Trophoblast cell (in vitro differentiated cells and primary cell): ENCODE measurements around the gene ALK.

ENCODE experiments used
- DNase-seq, 2 donors: peaks; one replicate each; pipeline ENCODE4 v3.0.0-alpha.2; 2016
- H2AFZ ChIP-seq: 2 replicates; pipeline ENCODE4 v1.6.1; 2013; ENCODE audit warnings: low read length, moderate library complexity, mild to moderate bottlenecking; ENCODE audit not compliant: insufficient read depth, poor library complexity
- H2AK5ac ChIP-seq: 2 replicates; pipeline ENCODE4 v1.6.1; 2013; ENCODE audit warnings: mild to moderate bottlenecking, low read length
- H2BK120ac ChIP-seq: 2 replicates; pipeline ENCODE4 v1.6.1; 2013; ENCODE audit warnings: low read length, mild to moderate bottlenecking, moderate library complexity; ENCODE audit not compliant: insufficient read depth, poor library complexity
- H2BK12ac ChIP-seq: 2 replicates; pipeline ENCODE4 v1.6.1; 2013; ENCODE audit warnings: mild to moderate bottlenecking, low read length, moderate library complexity
- H2BK5ac ChIP-seq: 2 replicates; pipeline ENCODE4 v1.6.1; 2013; ENCODE audit warnings: low read length, low read depth, moderate library complexity, mild to moderate bottlenecking; ENCODE audit not compliant: poor library complexity
- H3K14ac ChIP-seq: 2 replicates; pipeline ENCODE4 v1.6.1; 2013; ENCODE audit warnings: mild to moderate bottlenecking, low read length
- H3K18ac ChIP-seq: 2 replicates; pipeline ENCODE4 v1.6.1; 2013; ENCODE audit warnings: mild to moderate bottlenecking, low read length
- H3K23ac ChIP-seq: 2 replicates; pipeline ENCODE4 v1.6.1; 2013; ENCODE audit warnings: low read length
- H3K27ac ChIP-seq: 2 replicates; pipeline ENCODE4 v1.5.1; 2013; ENCODE audit warnings: low read depth, mild to moderate bottlenecking, inconsistent platforms, low read length, moderate library complexity
- H3K27me3 ChIP-seq: 2 replicates; pipeline ENCODE4 v1.6.1; 2013; ENCODE audit warnings: inconsistent platforms, mild to moderate bottlenecking, low read length, moderate library complexity; ENCODE audit not compliant: insufficient read depth
- H3K36me3 ChIP-seq, 2 experiments: 1 replicate in 1 of 2; 2 replicates in 1 of 2; pipeline ENCODE4 v1.6.1; 2013; ENCODE audit warnings: low read length in 2 of 2, mild to moderate bottlenecking in 2 of 2, moderate library complexity in 1 of 2; ENCODE audit not compliant: insufficient read depth in 2 of 2, control insufficient read depth in 1 of 2
- H3K4ac ChIP-seq: 2 replicates; pipeline ENCODE4 v1.6.1; 2013; ENCODE audit warnings: low read depth, mild to moderate bottlenecking, low read length, moderate library complexity
- H3K4me1 ChIP-seq, 2 experiments: 1 replicate in 1 of 2; 2 replicates in 1 of 2; pipeline ENCODE4 v1.6.1; 2013; ENCODE audit warnings: low read length in 2 of 2, mild to moderate bottlenecking in 2 of 2, moderate library complexity in 1 of 2; ENCODE audit not compliant: insufficient read depth in 2 of 2, control insufficient read depth in 1 of 2
- H3K4me2 ChIP-seq: 2 replicates; pipeline ENCODE4 v1.6.1; 2013; ENCODE audit warnings: inconsistent platforms, mild to moderate bottlenecking, low read length, moderate library complexity
- H3K4me3 ChIP-seq: 2 replicates; pipeline ENCODE4 v1.5.1; 2013; ENCODE audit warnings: mild to moderate bottlenecking, low read depth, low read length, inconsistent platforms
- H3K79me1 ChIP-seq: one replicate; pipeline ENCODE4 v1.6.1; 2013; ENCODE audit warnings: low read length
- H3K79me2 ChIP-seq: 2 replicates; pipeline ENCODE4 v1.6.1; 2013; ENCODE audit warnings: low read length, mild to moderate bottlenecking; ENCODE audit not compliant: control insufficient read depth, insufficient read depth, poor library complexity
- H3K9ac ChIP-seq: 2 replicates; pipeline ENCODE4 v1.6.1; 2013; ENCODE audit warnings: mild to moderate bottlenecking, low read length
- H3K9me3 ChIP-seq: 2 replicates; pipeline ENCODE4 v1.6.1; 2013; ENCODE audit warnings: low read depth, mild to moderate bottlenecking, control low read depth, inconsistent platforms, low read length; ENCODE audit not compliant: insufficient read depth
- H4K12ac ChIP-seq: 2 replicates; pipeline ENCODE4 v1.6.1; 2013; ENCODE audit warnings: low read depth, mild to moderate bottlenecking, low read length, moderate library complexity
- H4K8ac ChIP-seq: 2 replicates; pipeline ENCODE4 v1.6.1; 2013; ENCODE audit warnings: low read depth, mild to moderate bottlenecking, low read length, moderate library complexity
- H4K91ac ChIP-seq: one replicate; pipeline ENCODE4 v1.6.1; 2013; ENCODE audit warnings: low read depth, mild to moderate bottlenecking, low read length, moderate library complexity
- WGBS: extraction: QIAGEN DNeasy Blood & Tissue Kit; methylation state at CpG from one replicate; pipeline ENCODE4 v1.1.7; 2013; ENCODE audit warnings: missing lambda C conversion rate; ENCODE audit not compliant: insufficient read length, insufficient coverage; ENCODE audit errors: extremely low coverage; 5-methylcytosine and 5-hydroxymethylcytosine counted together

The ALK gene

GRCh38 chr2:29688429-29688828 lies 233.0 kb downstream of the ALK start:
- no peaks in the 10 kb centered on the region for H3K36me3 ChIP-seq
- H4K8ac ChIP-seq: no peak overlapping the region
- no peak overlapping the region for H3K27ac ChIP-seq
- H3K4me1 ChIP-seq: no peaks in the 10 kb centered on the region
- no peak overlapping the region for H3K9ac ChIP-seq
- no peak overlapping the region for H3K14ac ChIP-seq
- H2AFZ ChIP-seq: no peak overlapping the region
- H3K4me2 ChIP-seq: no peak overlapping the region
- no peak overlapping the region for H3K4ac ChIP-seq
- no CpG with 5 or more reads among the region's 2 CpGs for WGBS
- peaks cover 2% of the 10 kb centered on the region for H3K9me3 ChIP-seq
- no peak for DNase-seq
- H4K12ac ChIP-seq: no peak overlapping the region
- no peak overlapping the region for H2BK5ac ChIP-seq
- no peaks in the 10 kb centered on the region for H3K79me1 ChIP-seq
- no peaks in the 10 kb centered on the region for H3K27me3 ChIP-seq
- no peak overlapping the region for H3K23ac ChIP-seq
- no peak overlapping the region for H2AK5ac ChIP-seq
- H3K79me2 ChIP-seq: no peaks in the 10 kb centered on the region
- no peak overlapping the region for H3K18ac ChIP-seq
- H2BK120ac ChIP-seq: no peak overlapping the region
- no peak overlapping the region for H2BK12ac ChIP-seq
- H4K91ac ChIP-seq: no peak overlapping the region
- no peak overlapping the region for H3K4me3 ChIP-seq

DNA sequence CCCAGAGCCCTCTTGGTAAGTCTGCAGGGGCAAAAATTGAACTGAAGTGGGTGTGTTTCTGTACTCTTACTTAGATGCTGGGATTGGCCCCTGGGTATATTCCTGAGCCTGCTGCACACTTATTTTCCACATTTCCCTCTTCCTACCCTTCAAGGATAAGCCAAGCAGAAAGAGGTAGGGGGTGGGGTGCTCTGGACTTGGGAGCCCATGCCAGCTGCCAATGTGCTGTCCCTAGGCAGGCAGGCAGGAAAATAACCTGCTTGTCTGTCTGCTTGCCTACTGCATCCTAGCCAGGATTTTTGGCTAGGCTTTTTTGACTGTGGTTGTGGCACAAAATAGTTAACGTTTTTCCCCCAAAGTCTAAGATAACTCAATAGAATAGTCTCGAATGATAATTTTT lies 234.3 kb downstream of the ALK start:
- Histone ChIP-seq H3K23ac (no peak overlapping the region), H3K9me3 (no peaks in the 10 kb centered on the region), H2BK12ac (no peak overlapping the region), H4K8ac (no peak overlapping the region), H2BK5ac (no peak overlapping the region), H3K4me1 (no peaks in the 10 kb centered on the region), H3K27ac (no peak overlapping the region), H4K12ac (no peak overlapping the region), H3K27me3 (no peaks in the 10 kb centered on the region), H3K4me3 (no peak overlapping the region), H3K36me3 (no peaks in the 10 kb centered on the region), H3K14ac (no peak overlapping the region), H2AK5ac (no peak overlapping the region), H3K18ac (no peak overlapping the region), H3K4me2 (no peak overlapping the region), H2AFZ (no peak overlapping the region), H3K79me2 (no peaks in the 10 kb centered on the region), H3K4ac (no peak overlapping the region), H3K79me1 (no peaks in the 10 kb centered on the region), H3K9ac (no peak overlapping the region), H2BK120ac (no peak overlapping the region), H4K91ac (no peak overlapping the region)
- WGBS: no CpG with 5 or more reads among the region's 2 CpGs
- DNase-seq: no peak

- no peak overlapping the region for H3K18ac ChIP-seq
- no peak for DNase-seq
- no peaks in the 10 kb centered on the region for H3K27me3 ChIP-seq
- H4K91ac ChIP-seq: no peak overlapping the region
- no peak overlapping the region for H3K9ac ChIP-seq
- H3K79me1 ChIP-seq: no peaks in the 10 kb centered on the region
- no peak overlapping the region for H3K27ac ChIP-seq
- H3K4me1 ChIP-seq: no peaks in the 10 kb centered on the region
- H2AFZ ChIP-seq: no peak overlapping the region
- no peak overlapping the region for H3K14ac ChIP-seq
- no peak overlapping the region for H3K23ac ChIP-seq
- H4K8ac ChIP-seq: no peak overlapping the region
- H3K9me3 ChIP-seq: no peaks in the 10 kb centered on the region
- no peaks in the 10 kb centered on the region for H3K36me3 ChIP-seq
- no peak overlapping the region for H2BK120ac ChIP-seq
- H4K12ac ChIP-seq: no peak overlapping the region
- no peaks in the 10 kb centered on the region for H3K79me2 ChIP-seq
- H2BK5ac ChIP-seq: no peak overlapping the region
- H3K4me2 ChIP-seq: no peak overlapping the region
- H2BK12ac ChIP-seq: no peak overlapping the region
- no peak overlapping the region for H3K4me3 ChIP-seq
- H2AK5ac ChIP-seq: no peak overlapping the region
- no peak overlapping the region for H3K4ac ChIP-seq
These were observed 244.4 kb downstream of the ALK start for GRCh38 chr2:29676886-29677453.

DNA sequence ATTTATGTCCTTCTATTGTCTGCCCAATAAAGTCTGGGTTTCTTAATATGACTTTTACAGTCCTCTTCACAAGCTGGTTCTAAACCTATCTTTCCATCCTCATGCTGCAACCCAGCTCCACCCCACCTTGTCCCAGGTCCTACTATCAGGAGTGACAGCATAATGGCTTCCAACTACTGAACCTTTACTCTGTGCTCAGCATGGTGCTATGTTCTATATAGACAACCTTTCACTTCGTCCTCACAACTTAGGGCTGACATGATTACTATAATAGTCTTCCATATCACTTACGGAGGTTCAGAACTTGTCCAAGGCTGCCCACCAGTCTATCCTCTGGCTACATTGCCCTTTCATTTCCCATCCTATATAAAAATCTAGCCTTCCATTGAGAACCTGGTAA lies 256.8 kb downstream of the ALK start:
- Histone ChIP-seq H2BK5ac (no peak overlapping the region), H3K4me3 (no peak overlapping the region), H2BK120ac (no peak overlapping the region), H3K9ac (no peak overlapping the region), H3K27ac (no peak overlapping the region), H4K8ac (no peak overlapping the region), H3K4me2 (no peak overlapping the region), H3K79me2 (no peaks in the 10 kb centered on the region), H2AFZ (no peak overlapping the region), H3K9me3 (peaks cover 1% of the 10 kb centered on the region), H3K36me3 (no peaks in the 10 kb centered on the region), H2BK12ac (no peak overlapping the region), H3K4ac (no peak overlapping the region), H2AK5ac (no peak overlapping the region), H4K12ac (no peak overlapping the region), H3K18ac (no peak overlapping the region), H3K79me1 (no peaks in the 10 kb centered on the region), H3K27me3 (no peaks in the 10 kb centered on the region), H4K91ac (no peak overlapping the region), H3K14ac (no peak overlapping the region), H3K23ac (no peak overlapping the region), H3K4me1 (no peaks in the 10 kb centered on the region)
- no CpG with 5 or more reads among the region's 2 CpGs for WGBS
- no peak for DNase-seq
